ENCODE data around the gene LAMB4. TPM values are rescaled to one million over a fixed set of nuclear protein-coding genes. Genes with fewer than 3 reads are reported as not detected.

LAMB4 gene
- polyA plus RNA-seq, 1 of the 3 experiments (the other 2 are of a cell fraction) = 0.36 TPM

DNA sequence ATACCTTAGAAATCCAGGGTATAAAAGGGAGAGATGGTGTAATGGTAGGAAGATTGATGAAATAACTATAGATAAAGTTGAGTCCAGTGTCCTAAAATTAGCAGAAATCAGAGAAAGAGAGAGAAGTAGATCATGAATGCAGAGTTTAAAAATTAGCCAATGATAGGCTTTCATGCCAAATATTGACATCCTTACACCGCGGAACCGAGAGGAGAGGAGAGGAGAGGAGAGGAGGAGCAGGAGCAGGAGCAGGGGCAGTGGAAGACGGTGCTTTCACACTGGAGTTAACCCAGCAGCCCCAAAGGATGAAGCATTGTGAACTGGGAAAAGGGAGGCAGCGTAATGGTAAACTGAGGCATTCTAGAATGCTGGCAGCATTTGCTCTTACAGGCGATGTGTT, 34.2 kb upstream of the LAMB4 start:
- no peaks in the 10 kb centered on the region for H3K9me2 ChIP-seq
- H3K27ac ChIP-seq (ENCODE audit: low read depth in 2 of 2, low read length in 1 of 2) = no peak overlapping the region
- ChIA-PET POLR2A (no interaction called here), CTCF (interaction anchor here (1.0 kb wide), 1 partner anchor 288 kb away, joined by 3 read pairs; no protein-coding TSS in a partner anchor)
- H3K27me3 ChIP-seq (ENCODE audit: insufficient read depth) = no peaks in the 10 kb centered on the region; the same call in 1 of the 2 replicates
- no peak overlapping the region for H3K4me3 ChIP-seq (ENCODE audit: low read depth in 2 of 2, low read length in 1 of 2)
- H4K20me1 ChIP-seq (ENCODE audit: insufficient read depth) = no peaks in the 10 kb centered on the region
- no peak overlapping the region for H3K4me2 ChIP-seq
- no peak for TF ChIP-seq NFIC (IDR thresholded peaks at IDR 0.05; ENCODE audit: borderline replicate concordance)
- TF ChIP-seq, protein P1, sequence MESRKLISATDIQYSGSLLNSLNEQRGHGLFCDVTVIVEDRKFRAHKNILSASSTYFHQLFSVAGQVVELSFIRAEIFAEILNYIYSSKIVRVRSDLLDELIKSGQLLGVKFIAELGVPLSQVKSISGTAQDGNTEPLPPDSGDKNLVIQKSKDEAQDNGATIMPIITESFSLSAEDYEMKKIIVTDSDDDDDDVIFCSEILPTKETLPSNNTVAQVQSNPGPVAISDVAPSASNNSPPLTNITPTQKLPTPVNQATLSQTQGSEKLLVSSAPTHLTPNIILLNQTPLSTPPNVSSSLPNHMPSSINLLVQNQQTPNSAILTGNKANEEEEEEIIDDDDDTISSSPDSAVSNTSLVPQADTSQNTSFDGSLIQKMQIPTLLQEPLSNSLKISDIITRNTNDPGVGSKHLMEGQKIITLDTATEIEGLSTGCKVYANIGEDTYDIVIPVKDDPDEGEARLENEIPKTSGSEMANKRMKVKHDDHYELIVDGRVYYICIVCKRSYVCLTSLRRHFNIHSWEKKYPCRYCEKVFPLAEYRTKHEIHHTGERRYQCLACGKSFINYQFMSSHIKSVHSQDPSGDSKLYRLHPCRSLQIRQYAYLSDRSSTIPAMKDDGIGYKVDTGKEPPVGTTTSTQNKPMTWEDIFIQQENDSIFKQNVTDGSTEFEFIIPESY (IDR thresholded peaks at IDR 0.05; ENCODE audit: borderline replicate concordance, low read depth) = no peak
- H3K79me2 ChIP-seq (ENCODE audit: insufficient read depth) = no peaks in the 10 kb centered on the region
- 71% methylated on average over 6 of the region's 6 CpGs for WGBS (ENCODE audit: low lambda C conversion rate)
- peaks cover 0 to 10% of the 10 kb centered on the region in 2 experiments for H3K36me3 ChIP-seq (replicated peaks in 1 of 2; ENCODE audit: control insufficient read depth in 1 of 2, insufficient read depth in 2 of 2, low read length in 1 of 2)
- DNase-seq = no peak
- H3F3A ChIP-seq (replicated peaks; ENCODE audit: insufficient read depth) = no peaks in the 10 kb centered on the region
- H3K9me3 ChIP-seq = no peaks in the 10 kb centered on the region
- H3K4me1 ChIP-seq (ENCODE audit: control insufficient read depth in 1 of 2, insufficient read depth in 2 of 2, low read depth in 1 of 2, low read length in 1 of 2) = no peaks in the 10 kb centered on the region; a peak in 1 of 4 replicates
- no peak overlapping the region for H2AFZ ChIP-seq (ENCODE audit: low read depth)
- no peak overlapping the region for H3K9ac ChIP-seq

GRCh38 chr7:108158776-108159175, 28.6 kb upstream of the LAMB4 start:
- POLR2A ChIA-PET = no interaction called here
- Histone ChIP-seq H3K4me2 (no peak overlapping the region), H3K9ac (no peak overlapping the region), H3F3A (replicated peaks; ENCODE audit: insufficient read depth) (no peaks in the 10 kb centered on the region), H3K4me1 (ENCODE audit: control insufficient read depth in 1 of 2, insufficient read depth in 2 of 2, low read depth in 1 of 2, low read length in 1 of 2) (no peaks in the 10 kb centered on the region; a peak in 1 of 4 replicates), H3K9me3 (no peaks in the 10 kb centered on the region), H3K36me3 (replicated peaks in 1 of 2; ENCODE audit: control insufficient read depth in 1 of 2, insufficient read depth in 2 of 2, low read length in 1 of 2) (peaks cover 0 to 11% of the 10 kb centered on the region in 2 experiments), H4K20me1 (ENCODE audit: insufficient read depth) (no peaks in the 10 kb centered on the region), H3K9me2 (no peaks in the 10 kb centered on the region), H3K4me3 (ENCODE audit: low read depth in 2 of 2, low read length in 1 of 2) (no peak overlapping the region), H3K27ac (ENCODE audit: low read depth in 2 of 2, low read length in 1 of 2) (no peak overlapping the region; a peak in 1 of 4 replicates), H3K79me2 (ENCODE audit: insufficient read depth) (no peaks in the 10 kb centered on the region), H2AFZ (ENCODE audit: low read depth) (no peak overlapping the region), H3K27me3 (ENCODE audit: insufficient read depth) (no peaks in the 10 kb centered on the region; the same call in 1 of the 2 replicates)
- CTCF ChIA-PET = interaction anchor here (1.3 to 3.7 kb wide), 2 partner anchors 13 to 308 kb away, joined by 4 to 30 read pairs; no protein-coding TSS in a partner anchor
- no peak for DNase-seq
- 27% methylated on average over 1 of the region's 1 CpG for WGBS (ENCODE audit: low lambda C conversion rate)
- no peak for TF ChIP-seq PBX3 (IDR thresholded peaks at IDR 0.05)
- no peak for TF ChIP-seq FOSL2 (IDR thresholded peaks at IDR 0.05; ENCODE audit: borderline replicate concordance, low read depth)
- TF ChIP-seq RXRA (IDR thresholded peaks at IDR 0.05; ENCODE audit: borderline replicate concordance, low read depth) = no peak
- TF ChIP-seq CHD2 (IDR thresholded peaks at IDR 0.05; ENCODE audit: low read length, partially characterized antibody) = no peak
- no peak for TF ChIP-seq CTCF (IDR thresholded peaks at IDR 0.05)
- no peak for TF ChIP-seq MAX (IDR thresholded peaks at IDR 0.05; ENCODE audit: low read depth)
- TF ChIP-seq USF1 (IDR thresholded peaks at IDR 0.05; ENCODE audit: borderline replicate concordance, low read depth) = no peak
- TF ChIP-seq SMC3 (IDR thresholded peaks at IDR 0.05; ENCODE audit: low read depth, low read length) = no peak
- TF ChIP-seq TAF1 (IDR thresholded peaks at IDR 0.05; ENCODE audit: borderline replicate concordance, low read depth, low read length) = no peak
- TF ChIP-seq, protein P2, sequence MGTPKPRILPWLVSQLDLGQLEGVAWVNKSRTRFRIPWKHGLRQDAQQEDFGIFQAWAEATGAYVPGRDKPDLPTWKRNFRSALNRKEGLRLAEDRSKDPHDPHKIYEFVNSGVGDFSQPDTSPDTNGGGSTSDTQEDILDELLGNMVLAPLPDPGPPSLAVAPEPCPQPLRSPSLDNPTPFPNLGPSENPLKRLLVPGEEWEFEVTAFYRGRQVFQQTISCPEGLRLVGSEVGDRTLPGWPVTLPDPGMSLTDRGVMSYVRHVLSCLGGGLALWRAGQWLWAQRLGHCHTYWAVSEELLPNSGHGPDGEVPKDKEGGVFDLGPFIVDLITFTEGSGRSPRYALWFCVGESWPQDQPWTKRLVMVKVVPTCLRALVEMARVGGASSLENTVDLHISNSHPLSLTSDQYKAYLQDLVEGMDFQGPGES (IDR thresholded peaks at IDR 0.05; ENCODE audit: low read depth, low read length) = no peak
- TF ChIP-seq, protein P3, sequence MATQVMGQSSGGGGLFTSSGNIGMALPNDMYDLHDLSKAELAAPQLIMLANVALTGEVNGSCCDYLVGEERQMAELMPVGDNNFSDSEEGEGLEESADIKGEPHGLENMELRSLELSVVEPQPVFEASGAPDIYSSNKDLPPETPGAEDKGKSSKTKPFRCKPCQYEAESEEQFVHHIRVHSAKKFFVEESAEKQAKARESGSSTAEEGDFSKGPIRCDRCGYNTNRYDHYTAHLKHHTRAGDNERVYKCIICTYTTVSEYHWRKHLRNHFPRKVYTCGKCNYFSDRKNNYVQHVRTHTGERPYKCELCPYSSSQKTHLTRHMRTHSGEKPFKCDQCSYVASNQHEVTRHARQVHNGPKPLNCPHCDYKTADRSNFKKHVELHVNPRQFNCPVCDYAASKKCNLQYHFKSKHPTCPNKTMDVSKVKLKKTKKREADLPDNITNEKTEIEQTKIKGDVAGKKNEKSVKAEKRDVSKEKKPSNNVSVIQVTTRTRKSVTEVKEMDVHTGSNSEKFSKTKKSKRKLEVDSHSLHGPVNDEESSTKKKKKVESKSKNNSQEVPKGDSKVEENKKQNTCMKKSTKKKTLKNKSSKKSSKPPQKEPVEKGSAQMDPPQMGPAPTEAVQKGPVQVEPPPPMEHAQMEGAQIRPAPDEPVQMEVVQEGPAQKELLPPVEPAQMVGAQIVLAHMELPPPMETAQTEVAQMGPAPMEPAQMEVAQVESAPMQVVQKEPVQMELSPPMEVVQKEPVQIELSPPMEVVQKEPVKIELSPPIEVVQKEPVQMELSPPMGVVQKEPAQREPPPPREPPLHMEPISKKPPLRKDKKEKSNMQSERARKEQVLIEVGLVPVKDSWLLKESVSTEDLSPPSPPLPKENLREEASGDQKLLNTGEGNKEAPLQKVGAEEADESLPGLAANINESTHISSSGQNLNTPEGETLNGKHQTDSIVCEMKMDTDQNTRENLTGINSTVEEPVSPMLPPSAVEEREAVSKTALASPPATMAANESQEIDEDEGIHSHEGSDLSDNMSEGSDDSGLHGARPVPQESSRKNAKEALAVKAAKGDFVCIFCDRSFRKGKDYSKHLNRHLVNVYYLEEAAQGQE (IDR thresholded peaks at IDR 0.05; ENCODE audit: low read depth, low read length) = no peak
- TF ChIP-seq ELF1 (IDR thresholded peaks at IDR 0.05) = no peak
